ENCODE results near the gene CASP12.

DNA sequence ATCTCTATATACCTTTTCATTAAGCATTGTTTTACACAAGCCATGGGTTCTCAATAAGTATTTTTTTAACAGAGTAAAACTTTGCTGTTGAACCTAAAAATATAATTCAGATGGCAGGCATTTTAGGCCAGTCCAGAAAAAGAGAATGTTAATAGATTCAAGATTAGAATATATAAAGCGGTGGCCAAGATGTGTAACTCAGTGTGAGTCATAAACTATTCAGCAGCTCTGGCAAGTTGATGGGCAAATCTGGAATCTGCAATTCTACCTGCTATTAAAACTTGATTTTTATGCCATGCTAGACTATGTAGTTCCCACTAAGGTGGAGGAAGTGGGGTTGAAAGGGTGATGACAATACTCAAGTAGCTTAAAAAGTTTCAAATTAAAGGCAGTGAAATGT is 45.4 kb downstream of the CASP12 start:
- TF ChIP-seq, protein P1, sequence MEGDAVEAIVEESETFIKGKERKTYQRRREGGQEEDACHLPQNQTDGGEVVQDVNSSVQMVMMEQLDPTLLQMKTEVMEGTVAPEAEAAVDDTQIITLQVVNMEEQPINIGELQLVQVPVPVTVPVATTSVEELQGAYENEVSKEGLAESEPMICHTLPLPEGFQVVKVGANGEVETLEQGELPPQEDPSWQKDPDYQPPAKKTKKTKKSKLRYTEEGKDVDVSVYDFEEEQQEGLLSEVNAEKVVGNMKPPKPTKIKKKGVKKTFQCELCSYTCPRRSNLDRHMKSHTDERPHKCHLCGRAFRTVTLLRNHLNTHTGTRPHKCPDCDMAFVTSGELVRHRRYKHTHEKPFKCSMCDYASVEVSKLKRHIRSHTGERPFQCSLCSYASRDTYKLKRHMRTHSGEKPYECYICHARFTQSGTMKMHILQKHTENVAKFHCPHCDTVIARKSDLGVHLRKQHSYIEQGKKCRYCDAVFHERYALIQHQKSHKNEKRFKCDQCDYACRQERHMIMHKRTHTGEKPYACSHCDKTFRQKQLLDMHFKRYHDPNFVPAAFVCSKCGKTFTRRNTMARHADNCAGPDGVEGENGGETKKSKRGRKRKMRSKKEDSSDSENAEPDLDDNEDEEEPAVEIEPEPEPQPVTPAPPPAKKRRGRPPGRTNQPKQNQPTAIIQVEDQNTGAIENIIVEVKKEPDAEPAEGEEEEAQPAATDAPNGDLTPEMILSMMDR (IDR thresholded peaks at IDR 0.05) = no peak
- TF ChIP-seq POLR2A (IDR thresholded peaks at IDR 0.05) = no peak

Data from ovary (tissue), 3 donors.